H1 (cell line): ENCODE results near the gene LCAT. TPM values are rescaled to one million over a fixed set of nuclear protein-coding genes. Genes with fewer than 3 reads are reported as not detected.
A peak's percentile ranks its signal among the peaks of the same experiment; 100 is the strongest.

Source experiments
- CTCF ChIA-PET: fragments of 300-600 bp; sonication (Branson Sonifier 250); formaldehyde crosslinking; loops from one replicate; lab custom pipeline; 2021; ENCODE audit not compliant: partially characterized antibody; lab: Charles Lee
- POLR2A ChIA-PET: fragments of 300-600 bp; sonication (Branson Sonifier 250); formaldehyde crosslinking; loops from one replicate; lab custom pipeline; 2021; ENCODE audit warnings: inconsistent platforms; ENCODE audit not compliant: partially characterized antibody; lab: Charles Lee
- DNase-seq, 2 experiments: peaks; one replicate each; pipeline versions ENCODE4 v3.0.0 to v3.0.0-alpha.2; 2010 to 2022; ENCODE audit warnings: low spot score in 2 of 2, low read depth in 1 of 2, mixed read lengths in 1 of 2
- FAIRE-seq: peaks from 2 replicates; lab custom pipeline; 2011; peaks lifted over from hg19 to GRCh38; lab: Jason Lieb, UNC
- H2AFZ ChIP-seq: 2 replicates; pipeline ENCODE4 v1.8.1; 2012; ENCODE audit warnings: low read length, inconsistent platforms
- H2AK5ac ChIP-seq: 2 replicates; pipeline ENCODE4 v1.6.1; 2013; ENCODE audit warnings: low read depth, low read length
- H2BK120ac ChIP-seq: replicated peaks from 2 replicates; pipeline ENCODE3; 2013; ENCODE audit warnings: low read depth, low read length, inconsistent platforms
- H2BK12ac ChIP-seq: 2 replicates; pipeline ENCODE4 v1.6.1; 2013; ENCODE audit warnings: low read depth, low read length
- H2BK15ac ChIP-seq: 2 replicates; pipeline ENCODE4 v1.6.1; 2013; ENCODE audit warnings: low read length
- H2BK20ac ChIP-seq: 2 replicates; pipeline ENCODE4 v1.6.1; 2013; ENCODE audit warnings: low read length
- H2BK5ac ChIP-seq: 2 replicates; pipeline ENCODE4 v1.6.1; 2013; ENCODE audit warnings: low read depth, low read length
- H3K14ac ChIP-seq: 2 replicates; pipeline ENCODE4 v1.6.1; 2013; ENCODE audit warnings: inconsistent platforms; ENCODE audit not compliant: insufficient read length
- H3K18ac ChIP-seq: 2 replicates; pipeline ENCODE4 v1.6.1; 2013; ENCODE audit warnings: low read length; ENCODE audit errors: extremely low read depth
- H3K23ac ChIP-seq: 2 replicates; pipeline ENCODE4 v1.6.1; 2013; ENCODE audit warnings: inconsistent platforms; ENCODE audit not compliant: insufficient read length
- H3K23me2 ChIP-seq: 2 replicates; pipeline ENCODE4 v1.6.1; 2013; ENCODE audit warnings: low read depth, low read length
- H3K27ac ChIP-seq: 2 replicates; pipeline ENCODE4 v1.6.1; 2011; ENCODE audit warnings: low read depth, low read length, inconsistent platforms
- H3K27me3 ChIP-seq, 4 experiments: replicated peaks in 1 of 4; 1 replicate in 1 of 4; 2 replicates in 3 of 4; pipeline versions ENCODE4 v1.6.1 to v1.8.1; 2011 to 2013; ENCODE audit warnings: low read length in 3 of 4, mild to moderate bottlenecking in 3 of 4, inconsistent platforms in 2 of 4, mixed read lengths in 2 of 4, moderate library complexity in 1 of 4; ENCODE audit not compliant: control insufficient read depth in 3 of 4, insufficient read depth in 3 of 4; ENCODE audit errors: extremely low read depth in 1 of 4
- H3K36me3 ChIP-seq, 4 experiments: 2 replicates each; pipeline versions ENCODE4 v1.6.1 to v1.8.1; 2011 to 2013; ENCODE audit warnings: mild to moderate bottlenecking in 4 of 4, low read length in 3 of 4, moderate library complexity in 2 of 4, control low read depth in 1 of 4, inconsistent platforms in 1 of 4; ENCODE audit not compliant: insufficient read depth in 4 of 4, control insufficient read depth in 2 of 4
- H3K4ac ChIP-seq: replicated peaks from 2 replicates; pipeline ENCODE3; 2013; ENCODE audit warnings: low read length, low read depth, mixed read lengths, inconsistent platforms; ENCODE audit not compliant: insufficient read length
- H3K4me1 ChIP-seq, 4 experiments: replicated peaks in 1 of 4; 1 replicate in 1 of 4; 2 replicates in 3 of 4; pipeline versions ENCODE4 v1.6.1 to v1.8.1; 2011 to 2013; ENCODE audit warnings: low read length in 3 of 4, inconsistent platforms in 2 of 4, mixed read lengths in 1 of 4; ENCODE audit not compliant: insufficient read depth in 4 of 4, control insufficient read depth in 3 of 4
- H3K4me2 ChIP-seq, 2 experiments: 2 replicates each; pipeline versions ENCODE4 v1.6.1 to v1.8.1; 2011 to 2013; ENCODE audit warnings: low read depth in 2 of 2, low read length in 2 of 2, control low read depth in 1 of 2, inconsistent platforms in 1 of 2, mild to moderate bottlenecking in 1 of 2; ENCODE audit not compliant: insufficient read depth in 1 of 2
- H3K4me3 ChIP-seq, 4 experiments: fragments of 200-600, 300-600 bp in 1 of 4; sonication (generic), shearing (Covaris generic), sonication (Bioruptor Twin) in 1 of 4; 2 replicates each; pipeline versions ENCODE4 v1.5.1 to v1.8.1; 2011 to 2016; ENCODE audit warnings: low read length in 4 of 4, low read depth in 3 of 4, control low read depth in 2 of 4, inconsistent platforms in 2 of 4, mild to moderate bottlenecking in 2 of 4, mixed read lengths in 1 of 4, moderate library complexity in 1 of 4; ENCODE audit not compliant: insufficient read depth in 2 of 4; ENCODE audit errors: extremely low read depth in 1 of 4
- H3K56ac ChIP-seq: replicated peaks from 2 replicates; pipeline ENCODE3; 2013; ENCODE audit warnings: low read depth, mild to moderate bottlenecking, mixed read lengths, low read length, inconsistent platforms; ENCODE audit not compliant: insufficient read length
- H3K79me1 ChIP-seq: 2 replicates; pipeline ENCODE4 v1.6.1; 2013; ENCODE audit warnings: low read depth, low read length, control low read depth
- H3K79me2 ChIP-seq, 2 experiments: 2 replicates each; pipeline versions ENCODE4 v1.6.1 to v1.8.1; 2012 to 2013; ENCODE audit warnings: low read length in 2 of 2, mild to moderate bottlenecking in 2 of 2, inconsistent platforms in 1 of 2; ENCODE audit not compliant: insufficient read depth in 2 of 2, control insufficient read depth in 1 of 2
- H3K9ac ChIP-seq, 4 experiments: replicated peaks in 1 of 4; 1 replicate in 1 of 4; 2 replicates in 3 of 4; pipeline versions ENCODE4 v1.6.1 to v1.8.1; 2011 to 2013; ENCODE audit warnings: low read depth in 3 of 4, low read length in 3 of 4, control low read depth in 2 of 4, mild to moderate bottlenecking in 2 of 4, moderate library complexity in 2 of 4, inconsistent platforms in 1 of 4; ENCODE audit errors: extremely low read depth in 1 of 4
- H3K9me3 ChIP-seq, 2 experiments: 2 replicates each; pipeline versions ENCODE4 v1.6.1 to v1.8.1; 2012 to 2013; ENCODE audit warnings: mild to moderate bottlenecking in 2 of 2, moderate library complexity in 2 of 2, control low read depth in 1 of 2, inconsistent platforms in 1 of 2, low read depth in 1 of 2, low read length in 1 of 2, mixed read lengths in 1 of 2; ENCODE audit not compliant: insufficient read depth in 2 of 2
- H4K20me1 ChIP-seq, 2 experiments: replicated peaks in 1 of 2; 2 replicates each; pipeline versions ENCODE3 to v1.8.1; 2011 to 2013; ENCODE audit warnings: inconsistent platforms in 2 of 2, low read length in 2 of 2, mild to moderate bottlenecking in 1 of 2; ENCODE audit not compliant: insufficient read depth in 2 of 2, control insufficient read depth in 1 of 2
- H4K5ac ChIP-seq: 2 replicates; pipeline ENCODE4 v1.6.1; 2013; ENCODE audit warnings: low read length, low read depth, mixed read lengths, inconsistent platforms; ENCODE audit not compliant: insufficient read length
- H4K8ac ChIP-seq: 2 replicates; pipeline ENCODE4 v1.8.0; 2013; ENCODE audit warnings: mild to moderate bottlenecking, moderate library complexity, low read length, inconsistent platforms; ENCODE audit not compliant: insufficient read depth; ENCODE audit errors: extremely low read depth
- H4K91ac ChIP-seq: replicated peaks from 2 replicates; pipeline ENCODE3; 2013; ENCODE audit warnings: low read length, mixed read lengths, inconsistent platforms; ENCODE audit not compliant: insufficient read length
- KDM1A ChIP-seq: fragments of 200-600, 300-600 bp; sonication (generic); IDR thresholded peaks from 2 replicates; pipeline ENCODE4 v1.7.1; 2016; ENCODE audit warnings: mild to moderate bottlenecking, low read length, borderline replicate concordance
- POLR2AphosphoS5 ChIP-seq: IDR thresholded peaks from 2 replicates; pipeline ENCODE4 v1.6.1; 2011; ENCODE audit warnings: low read depth, low read length
- WGBS, 2 experiments: shearing (Covaris generic) in 1 of 2; methylation state at CpG; one replicate each; pipeline versions ENCODE4 v1.1.6 to v1.1.7; 2013 to 2015; ENCODE audit warnings: low lambda C conversion rate in 2 of 2, mixed read lengths in 2 of 2, inconsistent platforms in 1 of 2, low coverage in 1 of 2, missing lambda C conversion rate in 1 of 2; ENCODE audit not compliant: insufficient replicate concordance in 2 of 2, insufficient coverage in 1 of 2, insufficient read length in 1 of 2; ENCODE audit errors: extremely low coverage in 1 of 2, missing lambda C conversion rate in 1 of 2; 5-methylcytosine and 5-hydroxymethylcytosine counted together
- polyA plus RNA-seq, 7 experiments: library from polyadenylated mRNA; depleted of rRNA in 3 of 7; stranded (reverse) in 5 of 7; unstranded in 2 of 7; fragments of >200 nt in 5 of 7; fragments of 200-250 nt in 2 of 7; gene quantifications; 1 replicate in 5 of 7; 2 replicates in 1 of 7; 4 replicates in 1 of 7; pipeline versions ENCODE4 v1.2.1 to v1.2.3, GENCODE V29; 2011 to 2013; ENCODE audit warnings: missing spikeins in 2 of 7, mixed read lengths in 2 of 7
- total RNA-seq: library from RNA; stranded (reverse); fragmentation: NEBNext Ultra II Directional; extraction: Animal tissue kit (Norgen Biotek cat#: 25700); gene quantifications from 2 replicates; pipeline ENCODE4 v1.2.1, GENCODE V29; 2021

Gene LCAT
- total and polyA plus RNA-seq, 2 of the 8 experiments (the other 6 are each of a cell fraction or from before 2014, with no cell fraction given) = 9.4 to 19.6 TPM

DNA sequence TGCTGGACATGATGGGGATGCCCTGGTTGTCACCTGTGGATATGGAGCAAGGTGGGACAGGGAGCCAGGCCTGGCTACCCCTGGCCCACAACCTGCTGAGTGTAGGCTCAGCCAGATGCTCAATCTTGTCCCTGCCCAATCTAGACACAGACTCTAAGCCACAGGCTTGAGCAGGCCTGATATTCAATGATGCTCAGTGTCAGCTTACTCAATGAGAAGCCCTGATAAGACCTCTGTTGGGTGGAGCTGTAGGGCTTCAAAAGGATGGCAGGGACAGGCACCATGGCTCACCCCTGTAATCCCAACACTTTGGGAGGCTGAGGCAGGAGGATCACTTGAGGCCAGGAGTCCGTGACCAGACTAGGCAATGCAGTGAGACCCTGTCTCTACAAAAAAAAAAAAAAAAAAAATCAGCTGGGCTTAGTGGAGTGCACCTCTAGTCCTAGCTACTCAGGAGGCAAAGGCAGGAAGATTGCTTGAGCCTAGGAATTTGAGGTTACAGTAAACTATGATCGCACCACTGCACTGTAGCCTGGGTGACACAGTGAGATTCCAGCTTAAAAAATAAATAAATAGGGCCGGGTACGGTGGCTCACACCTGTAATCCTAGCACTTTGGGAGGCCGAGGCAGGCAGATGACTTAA lies 3.4 kb downstream of the LCAT start:
- Histone ChIP-seq H2AFZ (no peak overlapping the region), H2AK5ac (no peak overlapping the region), H3K4ac (no peak overlapping the region), H4K5ac (no peak overlapping the region), H2BK5ac (no peak overlapping the region; the same call in 1 of the 2 replicates), H3K14ac (no peak overlapping the region), H3K18ac (no peak overlapping the region), H3K23me2 (peaks cover 10% of the 10 kb centered on the region; the same call in 1 of the 2 replicates), H3K79me2 (0 out of 4 replicates have a peak, but pooled peaks cover 0 to 3% of the 10 kb centered on the region in 2 experiments), H2BK20ac (no peak overlapping the region), H3K36me3 (peaks cover 2 to 10% (median 6%) of the 10 kb centered on the region in 4 experiments; a peak in 6 of 8 replicates), H4K20me1 (peaks cover 9 to 25% of the 10 kb centered on the region in 2 experiments), H3K4me1 (peaks cover 0 to 6% (median 2%) of the 10 kb centered on the region in 4 experiments; a peak in 5 of 7 replicates), H4K8ac (no peak overlapping the region), H3K79me1 (peaks cover 2% of the 10 kb centered on the region; the same call in 1 of the 2 replicates), H3K27ac (no peak overlapping the region), H3K4me3 (no peak overlapping the region), H3K9ac (no peak overlapping the region), H3K27me3 (no peaks in the 10 kb centered on the region), H2BK120ac (no peak overlapping the region), H3K23ac (no peak overlapping the region), H2BK12ac (no peak overlapping the region), H3K4me2 (no peak overlapping the region), H4K91ac (no peak overlapping the region), H3K9me3 (no peaks in the 10 kb centered on the region), H2BK15ac (no peak overlapping the region), H3K56ac (no peak overlapping the region)
- WGBS, 2 experiments = 97% methylated on average over 5 of the region's 5 CpGs; no CpG with 5 or more reads in 1 of the 2 experiments
- CTCF ChIA-PET = interaction anchor here (0.7 to 27.1 kb wide), 14 partner anchors 8 to 323 kb away, joined by 3 to 623 read pairs (median 8); partner anchors contain the start of genes CENPT, CTRL, EDC4 and NRN1L
- POLR2A ChIA-PET = interaction anchor here (0.6 to 6.8 kb wide), 9 partner anchors 11 to 268 kb away, joined by 3 to 31 read pairs (median 5); partner anchors contain the start of genes CTRL, DDX28, DUS2 and NRN1L
- TF ChIP-seq KDM1A (no peak), POLR2AphosphoS5 (peak; percentile 1; the same call in 1 of the 2 replicates)
- no peak for DNase-seq
- FAIRE-seq = no peak
